Measurements from ENCODE around the gene ZC3H13.
A peak's percentile ranks its signal among the peaks of the same experiment; 100 is the strongest.

Gene ZC3H13

DNA sequence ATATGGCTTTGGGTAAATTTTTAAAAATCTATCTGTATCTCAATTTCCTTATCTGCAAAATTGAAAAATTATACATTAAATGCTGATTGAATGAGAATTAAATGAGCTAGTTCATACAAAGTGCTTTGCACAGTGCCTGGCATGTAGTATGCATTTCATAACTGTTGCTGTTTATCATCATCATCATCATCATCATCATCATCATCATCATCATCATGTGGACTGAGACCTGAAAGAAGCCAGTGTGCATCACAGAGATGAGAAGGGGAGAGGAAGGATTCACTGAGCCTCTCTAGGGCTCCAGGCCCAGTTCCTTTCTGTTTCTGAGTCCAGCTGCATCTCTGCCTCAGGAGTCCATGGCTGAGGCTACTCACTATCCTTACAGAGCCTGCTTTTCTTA lies 6.9 kb upstream of the ZC3H13 start:
- FAIRE-seq, result no peak
- no peak for TF ChIP-seq POLR2AphosphoS5 (IDR thresholded peaks at IDR 0.05; ENCODE audit: low read depth, low read length)
- no peak for TF ChIP-seq POLR2A (IDR thresholded peaks at IDR 0.05; ENCODE audit: low read depth, low read length)
- no peak for TF ChIP-seq TAF1 (IDR thresholded peaks at IDR 0.05; ENCODE audit: borderline replicate concordance, low read depth, low read length)
- no peak for DNase-seq (ENCODE audit: insufficient read length)

DNA sequence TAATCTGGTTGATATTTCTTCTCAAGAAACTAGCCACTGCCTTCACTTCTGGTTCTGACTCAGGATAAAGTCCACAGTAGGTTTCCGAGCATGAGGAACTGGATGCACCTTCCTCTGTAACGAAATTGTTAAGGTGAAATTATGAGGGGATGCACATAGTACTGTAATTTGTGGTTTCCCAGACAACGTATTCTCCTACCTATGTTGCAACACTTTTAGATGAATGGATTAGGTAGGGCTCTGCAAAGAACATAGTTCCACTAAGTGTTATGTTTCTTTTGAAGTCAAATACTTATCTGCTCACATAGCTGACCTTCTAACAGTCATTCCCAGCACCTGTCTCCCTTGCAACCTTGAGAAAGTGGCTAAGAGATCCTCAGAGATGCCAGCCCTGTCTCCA lies 5.7 kb upstream of the ZC3H13 start:
- DNase-seq (ENCODE audit: insufficient read length), result no peak
- FAIRE-seq, result peak; percentile 51
- TF ChIP-seq TAF1 (IDR thresholded peaks at IDR 0.05; ENCODE audit: borderline replicate concordance, low read depth, low read length) (no peak), POLR2AphosphoS5 (IDR thresholded peaks at IDR 0.05; ENCODE audit: low read depth, low read length) (no peak), POLR2A (IDR thresholded peaks at IDR 0.05; ENCODE audit: low read depth, low read length) (no peak)

DNA sequence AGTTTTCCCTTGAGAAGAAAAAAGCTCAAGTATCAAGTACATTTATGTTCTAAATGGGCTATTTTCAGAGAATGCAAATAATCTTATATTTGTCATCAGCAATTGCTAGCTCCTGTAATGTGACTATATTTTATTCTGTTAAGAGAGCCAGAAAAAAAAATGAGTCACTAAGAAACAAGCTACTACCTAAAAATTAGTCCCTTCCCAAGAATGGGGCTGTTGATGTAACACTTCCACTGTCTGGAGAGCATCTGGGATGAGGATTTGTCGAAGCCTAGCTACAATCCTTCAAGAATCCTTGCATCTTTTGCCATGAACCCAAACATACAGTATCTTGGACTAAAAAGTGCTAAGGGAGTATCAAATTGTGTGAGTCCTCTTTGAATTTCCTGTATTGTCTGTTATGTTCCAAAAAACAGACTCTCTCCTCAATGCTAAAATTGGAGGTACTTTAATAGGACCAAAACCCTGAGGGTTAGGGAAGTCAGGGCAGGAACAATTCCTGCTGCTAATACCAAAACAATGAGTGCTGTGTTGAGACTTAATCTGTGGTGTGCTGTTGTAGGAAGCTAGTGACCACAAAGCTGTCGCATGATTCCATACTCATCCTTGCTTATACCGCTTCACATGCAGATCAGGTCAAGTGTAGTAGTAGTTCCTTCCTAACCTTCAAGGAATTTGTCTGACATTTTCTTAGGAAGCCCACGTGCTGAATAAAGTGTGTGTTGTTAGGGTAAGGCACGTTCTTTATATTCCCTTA lies 4.9 kb upstream of the ZC3H13 start:
- DNase-seq (ENCODE audit: insufficient read length) (no peak), FAIRE-seq (peak; percentile 70)
- no peak for TF ChIP-seq POLR2A (IDR thresholded peaks at IDR 0.05; ENCODE audit: low read depth, low read length)
- TF ChIP-seq POLR2AphosphoS5 (IDR thresholded peaks at IDR 0.05; ENCODE audit: low read depth, low read length), result no peak
- no peak for TF ChIP-seq TAF1 (IDR thresholded peaks at IDR 0.05; ENCODE audit: borderline replicate concordance, low read depth, low read length)

DNA sequence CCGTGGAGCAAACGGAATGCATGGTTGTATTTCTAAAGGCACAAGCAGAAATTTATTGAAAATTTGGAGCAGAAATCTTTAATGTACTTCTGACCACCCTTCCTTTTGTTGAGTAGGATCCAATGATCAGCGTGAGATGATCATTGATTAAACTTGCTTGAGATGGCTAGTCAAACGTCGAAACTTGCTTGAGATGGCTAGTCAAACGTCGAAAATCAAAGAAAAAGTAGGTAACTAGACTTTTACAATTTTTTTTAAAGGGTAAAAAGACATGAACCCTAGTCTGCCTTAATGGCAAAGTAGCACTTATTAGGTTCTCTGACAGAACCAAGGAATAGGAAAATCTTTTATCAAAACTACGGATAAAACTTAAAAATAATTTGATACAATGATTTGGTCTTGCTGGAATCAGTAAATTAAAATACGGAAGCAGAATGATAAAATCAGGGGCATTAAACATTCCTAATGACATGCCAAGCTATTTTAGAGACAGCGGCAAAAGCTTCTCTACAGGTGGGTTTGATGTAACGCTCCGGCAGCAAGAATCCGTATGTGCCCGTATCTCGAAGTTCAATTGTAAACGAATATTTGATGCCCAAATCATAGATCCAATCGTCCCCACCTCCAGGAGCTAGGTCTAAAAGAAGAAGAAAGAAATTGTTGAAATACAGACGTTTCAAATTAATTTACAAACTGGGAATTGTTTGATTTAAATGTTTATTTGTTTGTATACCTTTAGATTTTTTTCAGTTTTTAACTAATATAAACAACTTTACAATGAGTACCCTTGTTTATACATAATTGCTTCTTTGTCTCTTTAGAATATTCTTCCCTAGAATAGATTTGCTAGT lies 841 bp upstream of the ZC3H13 start:
- DNase-seq (ENCODE audit: insufficient read length) (no peak), FAIRE-seq (no peak)
- no peak for TF ChIP-seq TAF1 (IDR thresholded peaks at IDR 0.05; ENCODE audit: borderline replicate concordance, low read depth, low read length)
- no peak for TF ChIP-seq POLR2A (IDR thresholded peaks at IDR 0.05; ENCODE audit: low read depth, low read length)
- no peak for TF ChIP-seq POLR2AphosphoS5 (IDR thresholded peaks at IDR 0.05; ENCODE audit: low read depth, low read length)

DNA sequence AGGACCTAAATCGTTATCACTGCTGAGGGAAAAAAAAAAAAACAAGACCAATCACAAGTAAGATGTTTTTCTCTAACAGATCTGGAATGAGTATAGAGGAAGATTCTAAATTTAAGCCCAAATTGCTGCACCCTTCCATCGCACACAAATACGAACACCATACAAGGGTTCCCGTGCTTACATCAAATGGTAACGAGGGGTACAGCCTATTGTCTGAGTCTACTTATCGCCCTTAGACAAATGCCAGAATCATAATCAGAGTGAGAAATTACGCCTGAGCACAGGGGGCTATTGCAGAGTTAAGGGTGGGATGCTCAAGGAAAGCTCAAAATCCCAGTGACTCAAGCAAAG lies 603 bp downstream of the ZC3H13 start:
- TF ChIP-seq POLR2AphosphoS5 (IDR thresholded peaks at IDR 0.05; ENCODE audit: low read depth, low read length), result no peak
- TF ChIP-seq TAF1 (IDR thresholded peaks at IDR 0.05; ENCODE audit: borderline replicate concordance, low read depth, low read length), result no peak
- no peak for TF ChIP-seq POLR2A (IDR thresholded peaks at IDR 0.05; ENCODE audit: low read depth, low read length)
- FAIRE-seq (no peak), DNase-seq (ENCODE audit: insufficient read length) (no peak)

DNA sequence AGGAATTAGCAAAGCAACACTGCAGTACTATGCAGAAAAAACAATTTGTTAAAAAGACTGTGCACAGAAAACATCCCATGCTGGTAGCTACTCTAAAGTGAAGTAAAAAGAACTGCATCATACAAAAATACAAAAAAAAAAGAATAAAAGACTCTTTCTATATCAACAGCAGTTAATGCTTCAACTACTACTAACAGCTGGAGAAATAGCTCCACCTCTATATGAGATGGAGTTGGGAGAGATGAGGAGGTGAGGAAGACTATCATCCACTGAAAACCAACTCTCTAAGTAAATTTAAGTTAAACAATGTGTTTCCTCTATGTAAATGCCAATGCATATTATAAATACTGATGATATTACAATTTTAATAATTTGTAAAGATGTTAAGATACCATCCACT lies 1.8 kb downstream of the ZC3H13 start:
- TF ChIP-seq POLR2AphosphoS5 (IDR thresholded peaks at IDR 0.05; ENCODE audit: low read depth, low read length) (no peak), POLR2A (IDR thresholded peaks at IDR 0.05; ENCODE audit: low read depth, low read length) (no peak), TAF1 (IDR thresholded peaks at IDR 0.05; ENCODE audit: borderline replicate concordance, low read depth, low read length) (no peak)

DNA sequence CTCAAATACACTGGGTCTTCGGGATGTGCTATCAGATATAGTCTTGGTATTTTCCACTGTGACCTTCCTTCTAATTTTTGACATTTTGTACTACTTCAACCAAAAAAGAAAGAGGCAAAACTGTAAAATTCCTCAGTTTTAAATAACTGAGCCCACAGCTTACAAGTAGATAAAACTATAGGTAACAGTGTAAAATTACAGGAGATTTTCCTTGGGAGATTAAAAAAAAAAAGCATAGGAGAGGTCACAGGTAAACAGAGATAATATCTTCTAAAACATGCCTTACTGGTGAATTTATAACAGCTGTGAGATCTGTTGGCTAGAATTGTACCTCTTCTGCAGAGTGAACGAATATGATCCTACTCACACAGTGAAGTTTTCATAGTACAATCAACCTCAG lies 7.1 kb downstream of the ZC3H13 start:
- no peak for DNase-seq (ENCODE audit: insufficient read length)
- no peak for FAIRE-seq
- TF ChIP-seq POLR2AphosphoS5 (IDR thresholded peaks at IDR 0.05; ENCODE audit: low read depth, low read length), result no peak
- no peak for TF ChIP-seq TAF1 (IDR thresholded peaks at IDR 0.05; ENCODE audit: borderline replicate concordance, low read depth, low read length)
- no peak for TF ChIP-seq POLR2A (IDR thresholded peaks at IDR 0.05; ENCODE audit: low read depth, low read length)

More for the DNA sequence above, 1.8 kb downstream of the ZC3H13 start:
- FAIRE-seq (no peak), DNase-seq (ENCODE audit: insufficient read length) (no peak)

DNA sequence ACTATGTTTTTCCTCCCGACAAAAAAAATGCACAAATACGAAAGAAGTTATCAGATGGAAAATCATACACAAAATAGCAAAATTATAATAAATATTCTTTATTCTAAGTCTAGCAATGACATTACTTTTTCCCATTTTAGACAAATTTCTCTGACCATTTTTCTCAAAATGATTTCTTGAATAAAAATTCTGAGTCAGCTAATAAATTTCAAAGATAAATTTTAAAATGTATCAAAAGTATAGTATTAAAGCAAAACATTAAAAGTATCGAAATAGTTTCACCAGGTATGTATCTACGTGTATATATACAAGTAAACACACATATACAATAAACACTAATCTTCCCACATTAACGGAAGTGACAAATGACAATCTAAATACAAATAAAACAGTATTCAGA lies 8.9 kb downstream of the ZC3H13 start:
- FAIRE-seq (no peak), DNase-seq (ENCODE audit: insufficient read length) (no peak)
- TF ChIP-seq POLR2AphosphoS5 (IDR thresholded peaks at IDR 0.05; ENCODE audit: low read depth, low read length) (no peak), TAF1 (IDR thresholded peaks at IDR 0.05; ENCODE audit: borderline replicate concordance, low read depth, low read length) (no peak), POLR2A (IDR thresholded peaks at IDR 0.05; ENCODE audit: low read depth, low read length) (no peak)

DNA sequence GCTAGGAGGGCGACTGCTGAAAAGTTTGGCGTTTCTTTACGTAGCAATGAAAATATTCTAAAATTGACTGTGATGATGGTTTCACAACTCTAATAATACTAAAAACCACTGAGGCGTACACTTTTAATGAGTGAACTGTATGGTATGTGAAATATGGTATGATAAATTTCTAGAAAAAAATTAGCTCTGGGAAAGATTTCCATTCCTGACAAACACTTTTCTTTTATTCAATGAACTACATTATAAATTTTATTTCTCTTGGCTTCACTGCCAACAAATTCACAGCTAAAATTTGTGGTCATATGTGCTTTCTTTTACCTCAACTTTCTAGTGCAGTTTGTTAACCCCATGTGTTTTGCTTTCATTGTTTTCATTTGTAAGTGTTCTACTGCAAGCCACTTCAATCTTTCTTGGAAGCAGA lies 11.1 kb downstream of the ZC3H13 start:
- no peak for FAIRE-seq
- no peak for DNase-seq (ENCODE audit: insufficient read length)
- TF ChIP-seq POLR2A (IDR thresholded peaks at IDR 0.05; ENCODE audit: low read depth, low read length) (no peak), TAF1 (IDR thresholded peaks at IDR 0.05; ENCODE audit: borderline replicate concordance, low read depth, low read length) (no peak), POLR2AphosphoS5 (IDR thresholded peaks at IDR 0.05; ENCODE audit: low read depth, low read length) (no peak)

DNA sequence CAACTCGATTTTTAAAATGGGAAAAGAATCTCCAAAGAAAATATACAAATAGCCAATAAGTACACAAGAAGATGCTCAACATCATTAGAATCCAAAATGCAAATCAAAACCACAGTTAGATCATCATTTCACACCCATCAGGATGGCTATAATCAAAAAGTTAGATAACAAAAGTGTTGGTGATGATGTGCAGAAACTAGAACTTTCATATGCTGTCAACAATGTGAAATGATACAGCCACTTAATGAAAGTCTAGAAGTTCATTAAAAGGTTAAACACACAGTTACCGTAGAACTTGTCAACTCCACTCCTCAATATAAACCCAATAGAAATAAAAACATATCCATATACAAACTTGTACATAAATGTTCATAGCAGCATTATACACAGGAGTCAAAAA lies 11.8 kb downstream of the ZC3H13 start:
- no peak for FAIRE-seq
- DNase-seq (ENCODE audit: insufficient read length), result no peak
- no peak for TF ChIP-seq POLR2AphosphoS5 (IDR thresholded peaks at IDR 0.05; ENCODE audit: low read depth, low read length)
- no peak for TF ChIP-seq TAF1 (IDR thresholded peaks at IDR 0.05; ENCODE audit: borderline replicate concordance, low read depth, low read length)
- TF ChIP-seq POLR2A (IDR thresholded peaks at IDR 0.05; ENCODE audit: low read depth, low read length), result no peak

DNA sequence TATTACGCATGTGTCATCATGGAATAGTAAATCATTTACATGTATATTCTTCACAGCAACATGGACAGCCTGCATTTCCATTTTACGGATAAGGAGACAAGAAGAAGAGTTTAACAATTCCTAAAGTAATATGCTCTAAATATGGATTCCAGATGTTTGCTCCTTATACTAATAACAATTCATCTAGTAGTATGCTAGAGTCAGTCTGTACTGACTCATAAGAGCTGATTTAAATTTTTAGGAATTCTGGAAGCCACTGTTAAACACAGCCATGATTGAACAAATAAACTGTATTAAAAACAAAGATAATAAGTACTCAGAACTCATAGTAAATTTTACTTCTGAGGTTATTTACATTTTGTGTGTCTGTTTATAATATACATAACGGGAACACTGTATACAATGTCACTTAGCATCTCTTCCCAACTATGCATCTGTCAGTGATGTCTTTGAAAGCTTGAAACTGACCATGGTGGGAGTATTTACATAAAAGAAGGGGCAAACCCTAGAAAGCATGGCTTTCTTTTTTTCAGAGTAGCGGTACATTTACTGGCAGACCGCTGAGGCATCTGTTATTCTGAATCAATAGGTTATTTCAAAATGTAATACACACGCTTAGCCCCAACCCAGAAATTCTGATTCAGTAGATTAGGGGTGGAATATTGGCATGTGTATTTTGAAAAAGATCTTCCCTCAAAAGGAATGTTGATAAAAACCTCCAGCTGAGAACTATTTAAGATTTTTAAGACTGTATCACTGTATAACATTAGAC lies 12.9 kb downstream of the ZC3H13 start:
- DNase-seq (ENCODE audit: insufficient read length) (no peak), FAIRE-seq (no peak)
- TF ChIP-seq POLR2AphosphoS5 (IDR thresholded peaks at IDR 0.05; ENCODE audit: low read depth, low read length) (no peak), POLR2A (IDR thresholded peaks at IDR 0.05; ENCODE audit: low read depth, low read length) (no peak)

Measured in GM12892 (cell line).